SU-DHL-6 (cell line): ENCODE measurements around the gene ZNF664.

ENCODE experiments used
- CTCF ChIP-seq: fragments of 200-600 bp; sonication (generic); IDR thresholded peaks from one replicate; pipeline ENCODE4 v1.5.1; 2017; ENCODE audit warnings: antibody characterized with exemption, mild to moderate bottlenecking, low read length, moderate library complexity; ENCODE audit not compliant: insufficient read depth, poor library complexity, severe bottlenecking
- EZH2phosphoT487 ChIP-seq: fragments of 200-600 bp; sonication (generic), shearing (Covaris generic); conservative IDR thresholded peaks from 2 replicates; pipeline ENCODE4 v1.6.1; 2018; ENCODE audit warnings: mild to moderate bottlenecking, antibody characterized with exemption, low read length, moderate library complexity, mixed read lengths

GRCh38 chr12:123962513-123962912 lies 10.5 kb upstream of the ZNF664 start:
- TF ChIP-seq CTCF (no peak), EZH2phosphoT487 (no peak)
